ENCODE measurements around the gene UGT1A7. TPM values are rescaled to one million over a fixed set of nuclear protein-coding genes. Genes with fewer than 3 reads are reported as not detected.

UGT1A7 gene
- total RNA-seq, 2 donors from 2014 or later = 0.46 TPM; not detected in 1

DNA sequence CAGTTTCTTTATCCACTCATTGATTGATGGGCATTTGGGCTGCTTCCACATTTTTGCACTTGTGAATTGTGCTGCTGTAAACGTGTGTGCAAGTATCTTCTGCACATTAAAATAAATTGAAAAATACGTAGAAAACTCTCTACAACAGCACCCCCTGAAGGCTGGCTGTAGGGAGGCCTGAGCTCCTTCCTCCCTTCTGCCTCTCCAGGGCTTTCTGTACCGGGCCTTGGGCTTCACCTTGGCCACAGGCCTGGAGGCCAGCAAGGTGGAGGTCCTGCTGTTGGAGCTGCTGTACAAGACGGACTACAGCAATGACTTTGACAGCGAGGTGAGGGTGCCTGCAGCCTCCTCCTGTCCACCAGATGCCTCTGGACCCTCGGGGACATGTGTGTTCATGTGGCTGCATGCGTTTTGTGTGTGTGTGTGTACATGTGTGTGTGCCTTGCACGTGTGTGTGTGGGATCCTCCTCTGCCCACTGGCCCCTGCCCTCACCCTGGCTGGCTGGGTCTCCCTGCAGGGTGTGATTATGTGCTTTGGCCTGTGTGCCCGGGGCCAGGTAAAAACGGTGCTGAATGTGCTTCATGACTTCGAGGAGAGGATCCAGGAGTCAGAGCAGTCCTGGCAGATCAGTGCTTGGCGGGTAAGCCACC, 125.6 kb downstream of the UGT1A7 start:
- Histone ChIP-seq H3K36me3 (no peaks in the 10 kb centered on the region), H3K9me3 (no peaks in the 10 kb centered on the region), H3K27me3 (replicated peaks; ENCODE audit: insufficient read depth) (no peaks in the 10 kb centered on the region), H3K4me1 (replicated peaks) (no peaks in the 10 kb centered on the region), H3K4me3 (no peak overlapping the region), H3K27ac (no peak overlapping the region)
- whole genome bisulfite sequencing = 78% methylated on average over 12 of the region's 12 CpGs
- DNase-seq (ENCODE audit: low spot score) = no peak
- TF ChIP-seq POLR2AphosphoS5 (IDR thresholded peaks at IDR 0.05) (no peak), POLR2A (IDR thresholded peaks at IDR 0.05) (no peak)
- TF ChIP-seq, protein P1, sequence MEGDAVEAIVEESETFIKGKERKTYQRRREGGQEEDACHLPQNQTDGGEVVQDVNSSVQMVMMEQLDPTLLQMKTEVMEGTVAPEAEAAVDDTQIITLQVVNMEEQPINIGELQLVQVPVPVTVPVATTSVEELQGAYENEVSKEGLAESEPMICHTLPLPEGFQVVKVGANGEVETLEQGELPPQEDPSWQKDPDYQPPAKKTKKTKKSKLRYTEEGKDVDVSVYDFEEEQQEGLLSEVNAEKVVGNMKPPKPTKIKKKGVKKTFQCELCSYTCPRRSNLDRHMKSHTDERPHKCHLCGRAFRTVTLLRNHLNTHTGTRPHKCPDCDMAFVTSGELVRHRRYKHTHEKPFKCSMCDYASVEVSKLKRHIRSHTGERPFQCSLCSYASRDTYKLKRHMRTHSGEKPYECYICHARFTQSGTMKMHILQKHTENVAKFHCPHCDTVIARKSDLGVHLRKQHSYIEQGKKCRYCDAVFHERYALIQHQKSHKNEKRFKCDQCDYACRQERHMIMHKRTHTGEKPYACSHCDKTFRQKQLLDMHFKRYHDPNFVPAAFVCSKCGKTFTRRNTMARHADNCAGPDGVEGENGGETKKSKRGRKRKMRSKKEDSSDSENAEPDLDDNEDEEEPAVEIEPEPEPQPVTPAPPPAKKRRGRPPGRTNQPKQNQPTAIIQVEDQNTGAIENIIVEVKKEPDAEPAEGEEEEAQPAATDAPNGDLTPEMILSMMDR (IDR thresholded peaks at IDR 0.05) = no peak
- intact Hi-C loops (cut with DNase I) = no loop called here

DNA sequence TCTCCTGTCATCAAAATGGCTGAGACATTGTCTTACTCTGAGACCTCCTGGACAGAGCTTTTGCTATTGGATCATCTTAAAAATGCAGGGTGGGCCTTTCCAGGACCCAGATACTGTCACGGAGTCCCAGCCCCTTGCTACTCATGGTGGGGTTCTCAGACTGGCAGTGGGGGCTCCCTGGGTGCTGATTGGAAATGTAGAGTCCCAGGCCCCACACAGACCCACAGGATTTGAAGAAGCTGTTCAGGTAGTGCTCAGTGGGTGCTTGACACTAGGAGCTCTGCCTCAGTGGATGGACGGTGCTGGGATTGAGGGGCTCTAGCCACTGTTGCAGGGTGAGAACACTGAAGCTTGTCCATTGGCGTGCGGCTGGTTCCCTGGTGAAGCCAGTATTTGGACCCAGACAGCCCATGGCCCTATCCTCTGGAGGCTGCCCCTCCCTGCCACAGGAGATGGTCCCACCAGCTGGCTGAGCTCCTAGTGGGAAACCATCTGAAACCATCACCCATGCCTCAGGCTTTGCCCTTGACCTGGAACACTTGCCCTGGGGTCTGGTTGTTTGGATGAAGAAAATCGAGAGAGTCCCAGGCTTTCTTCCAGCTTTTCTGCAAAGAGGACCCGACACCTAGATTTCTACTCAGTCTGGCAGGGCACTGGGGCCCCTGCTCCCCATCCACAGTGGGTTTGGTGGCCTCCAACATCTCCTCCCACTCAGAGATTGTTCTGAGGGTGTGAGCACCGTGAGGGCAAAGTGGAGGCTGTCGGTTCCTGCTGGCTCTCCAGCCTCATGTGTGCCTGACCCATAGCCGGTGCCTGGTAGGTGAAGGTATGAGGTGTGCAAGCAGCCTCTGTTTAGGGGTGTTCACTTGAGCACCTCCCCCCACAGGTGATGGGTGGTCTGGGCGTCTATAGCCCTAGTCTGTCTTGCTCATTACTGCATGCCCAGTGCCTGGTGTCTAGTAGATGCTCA, 126.5 kb downstream of the UGT1A7 start:
- intact Hi-C loops (cut with DNase I) = no loop called here
- Histone ChIP-seq H3K4me3 (no peak overlapping the region), H3K36me3 (no peaks in the 10 kb centered on the region), H3K4me1 (replicated peaks) (no peaks in the 10 kb centered on the region), H3K27me3 (replicated peaks; ENCODE audit: insufficient read depth) (no peaks in the 10 kb centered on the region), H3K9me3 (no peaks in the 10 kb centered on the region), H3K27ac (no peak overlapping the region)
- 75% methylated on average over 10 of the region's 10 CpGs for WGBS
- TF ChIP-seq POLR2A (IDR thresholded peaks at IDR 0.05) (no peak), POLR2AphosphoS5 (IDR thresholded peaks at IDR 0.05) (no peak)
- TF ChIP-seq, protein P1 (IDR thresholded peaks at IDR 0.05) = no peak
- no peak for DNase-seq (ENCODE audit: low spot score)

DNA sequence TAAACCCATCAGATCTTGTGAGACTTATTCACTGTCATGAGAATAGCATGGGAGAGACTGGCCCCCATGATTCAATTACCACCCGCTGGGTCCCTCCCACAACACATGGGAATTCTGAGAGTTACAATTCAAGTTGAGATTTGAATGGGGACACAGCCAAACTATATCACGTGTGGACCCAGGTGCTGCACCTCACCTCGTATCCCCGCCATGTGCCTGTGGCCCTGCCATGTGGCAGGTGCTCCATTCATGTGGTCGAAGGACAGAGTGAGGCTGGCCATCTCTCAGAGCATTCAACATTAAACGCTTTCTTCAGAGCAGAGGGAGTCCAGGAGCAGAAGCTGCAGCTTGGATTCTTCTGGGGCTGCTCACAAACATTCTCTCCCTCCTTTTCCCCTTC, 128.7 kb downstream of the UGT1A7 start:
- no peak for DNase-seq (ENCODE audit: low spot score)

DNA sequence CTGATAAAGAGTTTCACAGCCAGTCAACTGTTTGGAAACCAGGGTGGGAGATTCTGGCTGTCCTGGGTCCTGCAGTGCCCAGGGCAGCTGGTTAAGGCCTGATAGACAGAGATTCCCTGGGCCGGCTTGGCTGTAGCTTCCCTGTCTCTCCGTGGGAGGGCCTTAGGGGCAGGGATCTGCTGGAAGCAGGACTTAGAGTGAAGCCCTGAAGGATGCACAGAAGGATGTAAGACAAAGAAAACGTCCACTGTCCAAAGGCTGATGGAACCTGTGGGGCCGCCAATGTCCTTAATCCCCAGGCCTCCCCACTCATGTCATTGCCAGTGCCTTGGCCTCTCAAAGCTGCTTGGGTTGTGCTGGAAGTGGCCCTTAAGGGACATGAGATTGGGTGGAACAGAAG, 129.4 kb downstream of the UGT1A7 start:
- DNase-seq (ENCODE audit: low spot score) = no peak
- Histone ChIP-seq H3K4me1 (replicated peaks) (no peaks in the 10 kb centered on the region), H3K9me3 (no peaks in the 10 kb centered on the region), H3K27ac (no peak overlapping the region), H3K27me3 (replicated peaks; ENCODE audit: insufficient read depth) (no peaks in the 10 kb centered on the region), H3K36me3 (no peaks in the 10 kb centered on the region), H3K4me3 (no peak overlapping the region)
- 86% methylated on average over 4 of the region's 4 CpGs for WGBS
- intact Hi-C loops (cut with DNase I) = no loop called here
- TF ChIP-seq POLR2AphosphoS5 (IDR thresholded peaks at IDR 0.05) (no peak), POLR2A (IDR thresholded peaks at IDR 0.05) (no peak)
- TF ChIP-seq, protein P1 (IDR thresholded peaks at IDR 0.05) = no peak

More for the DNA sequence above, 128.7 kb downstream of the UGT1A7 start:
- no peak overlapping the region for H3K27ac ChIP-seq
- H3K4me3 ChIP-seq = no peak overlapping the region
- 88% methylated on average over 6 of the region's 6 CpGs for WGBS
- H3K4me1 ChIP-seq (replicated peaks) = no peaks in the 10 kb centered on the region
- no peaks in the 10 kb centered on the region for H3K9me3 ChIP-seq
- intact Hi-C loops (cut with DNase I) = no loop called here
- no peaks in the 10 kb centered on the region for H3K27me3 ChIP-seq (replicated peaks; ENCODE audit: insufficient read depth)
- TF ChIP-seq POLR2A (IDR thresholded peaks at IDR 0.05) (no peak), POLR2AphosphoS5 (IDR thresholded peaks at IDR 0.05) (no peak)
- TF ChIP-seq, protein P1 (IDR thresholded peaks at IDR 0.05) = no peak
- H3K36me3 ChIP-seq = no peaks in the 10 kb centered on the region

All from prostate gland (tissue), 2 donors.